Liver (tissue), 3 donors: ENCODE measurements around the gene ANTXR1.

Experiments used
- JUND ChIP-seq, 2 donors: IDR thresholded peaks; 2 replicates each; pipeline ENCODE4 v1.6.1; 2016; ENCODE audit warnings: antibody characterized with exemption in 2 of 2
- YY1 ChIP-seq: IDR thresholded peaks from 2 replicates; pipeline ENCODE4 v1.6.1; 2016; ENCODE audit warnings: antibody characterized with exemption, mild to moderate bottlenecking
- TF ChIP-seq, protein P1 (sequence below): fragments of 150-350 bp; IDR thresholded peaks from 2 replicates; pipeline ENCODE4 v1.5.1; 2017; ENCODE audit warnings: improper control_type of control experiment, low read depth, low read length; ENCODE audit not compliant: missing input control
- TF ChIP-seq, protein P2 (sequence below): IDR thresholded peaks from 2 replicates; pipeline ENCODE4 v1.6.1; 2016; ENCODE audit warnings: antibody characterized with exemption
- donor health status: healthy.
- donor health status: healthy.

DNA sequence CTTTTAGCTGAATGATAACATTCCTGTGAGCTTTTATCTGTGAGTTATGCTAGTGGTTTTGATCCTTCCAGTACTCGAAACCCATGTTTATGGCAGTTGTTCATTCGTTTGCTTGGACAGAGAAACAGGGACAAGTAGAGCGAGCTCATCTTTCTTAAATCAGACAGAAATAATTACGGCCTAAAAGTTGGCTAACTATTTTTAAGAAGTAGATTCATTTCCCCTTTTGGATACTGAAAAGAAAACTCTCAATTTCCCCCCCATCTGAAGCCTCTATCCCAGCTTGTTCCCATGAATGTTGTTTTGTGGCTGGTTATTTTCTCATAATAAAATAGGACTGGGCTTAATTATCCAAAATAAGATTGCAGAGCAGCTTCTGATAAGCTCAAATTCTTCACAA lies 67.1 kb downstream of the ANTXR1 start:
- TF ChIP-seq, protein P1, sequence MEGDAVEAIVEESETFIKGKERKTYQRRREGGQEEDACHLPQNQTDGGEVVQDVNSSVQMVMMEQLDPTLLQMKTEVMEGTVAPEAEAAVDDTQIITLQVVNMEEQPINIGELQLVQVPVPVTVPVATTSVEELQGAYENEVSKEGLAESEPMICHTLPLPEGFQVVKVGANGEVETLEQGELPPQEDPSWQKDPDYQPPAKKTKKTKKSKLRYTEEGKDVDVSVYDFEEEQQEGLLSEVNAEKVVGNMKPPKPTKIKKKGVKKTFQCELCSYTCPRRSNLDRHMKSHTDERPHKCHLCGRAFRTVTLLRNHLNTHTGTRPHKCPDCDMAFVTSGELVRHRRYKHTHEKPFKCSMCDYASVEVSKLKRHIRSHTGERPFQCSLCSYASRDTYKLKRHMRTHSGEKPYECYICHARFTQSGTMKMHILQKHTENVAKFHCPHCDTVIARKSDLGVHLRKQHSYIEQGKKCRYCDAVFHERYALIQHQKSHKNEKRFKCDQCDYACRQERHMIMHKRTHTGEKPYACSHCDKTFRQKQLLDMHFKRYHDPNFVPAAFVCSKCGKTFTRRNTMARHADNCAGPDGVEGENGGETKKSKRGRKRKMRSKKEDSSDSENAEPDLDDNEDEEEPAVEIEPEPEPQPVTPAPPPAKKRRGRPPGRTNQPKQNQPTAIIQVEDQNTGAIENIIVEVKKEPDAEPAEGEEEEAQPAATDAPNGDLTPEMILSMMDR = no peak
- TF ChIP-seq, protein P2, sequence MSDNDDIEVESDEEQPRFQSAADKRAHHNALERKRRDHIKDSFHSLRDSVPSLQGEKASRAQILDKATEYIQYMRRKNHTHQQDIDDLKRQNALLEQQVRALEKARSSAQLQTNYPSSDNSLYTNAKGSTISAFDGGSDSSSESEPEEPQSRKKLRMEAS = no peak
- TF ChIP-seq YY1 = no peak
- no peak for TF ChIP-seq JUND (IDR thresholded peaks at IDR 0.05)
